Measurements from ENCODE around the gene SLC24A3.

Gene SLC24A3

GRCh38 chr20:19463597-19463996, 251.2 kb downstream of the SLC24A3 start:
- DNase-seq (ENCODE audit: low spot score) = no peak

GRCh38 chr20:19465536-19465935, 253.1 kb downstream of the SLC24A3 start:
- DNase-seq (ENCODE audit: low spot score) = no peak

- no peak for DNase-seq (ENCODE audit: low spot score)
These were observed 253.9 kb downstream of the SLC24A3 start for GRCh38 chr20:19466206-19466928.

GRCh38 chr20:19473216-19473921, 260.9 kb downstream of the SLC24A3 start:
- DNase-seq (ENCODE audit: low spot score) = no peak

GRCh38 chr20:19473922-19474286, 261.5 kb downstream of the SLC24A3 start:
- no peak for DNase-seq (ENCODE audit: low spot score)

GRCh38 chr20:19478320-19478895, 266.0 kb downstream of the SLC24A3 start:
- no peak for DNase-seq (ENCODE audit: low spot score)

- no peak for DNase-seq (ENCODE audit: low spot score)
These were observed 270.3 kb downstream of the SLC24A3 start for GRCh38 chr20:19482726-19483125.

GRCh38 chr20:19483309-19483708, 270.9 kb downstream of the SLC24A3 start:
- no peak for DNase-seq (ENCODE audit: low spot score)

GRCh38 chr20:19486446-19486845, 274.0 kb downstream of the SLC24A3 start:
- no peak for DNase-seq (ENCODE audit: low spot score)

GRCh38 chr20:19487420-19487819, 275.0 kb downstream of the SLC24A3 start:
- no peak for DNase-seq (ENCODE audit: low spot score)

- DNase-seq (ENCODE audit: low spot score) = no peak
These were observed 278.8 kb downstream of the SLC24A3 start for GRCh38 chr20:19491241-19491640.

GRCh38 chr20:19492116-19492515, 279.7 kb downstream of the SLC24A3 start:
- DNase-seq (ENCODE audit: low spot score) = no peak

GRCh38 chr20:19492687-19493336, 280.4 kb downstream of the SLC24A3 start:
- no peak for DNase-seq (ENCODE audit: low spot score)

GRCh38 chr20:19493794-19494495, 281.5 kb downstream of the SLC24A3 start:
- DNase-seq (ENCODE audit: low spot score) = no peak

- DNase-seq (ENCODE audit: low spot score) = no peak
These were observed 283.7 kb downstream of the SLC24A3 start for GRCh38 chr20:19495905-19496703.

- no peak for DNase-seq (ENCODE audit: low spot score)
These were observed 284.6 kb downstream of the SLC24A3 start for GRCh38 chr20:19497064-19497463.

- no peak for DNase-seq (ENCODE audit: low spot score)
These were observed 286.3 kb downstream of the SLC24A3 start for GRCh38 chr20:19498756-19499155.

- no peak for DNase-seq (ENCODE audit: low spot score)
These were observed 289.2 kb downstream of the SLC24A3 start for GRCh38 chr20:19501476-19502115.

GRCh38 chr20:19502169-19502568, 289.7 kb downstream of the SLC24A3 start:
- DNase-seq (ENCODE audit: low spot score) = no peak

- no peak for DNase-seq (ENCODE audit: low spot score)
These were observed 291.8 kb downstream of the SLC24A3 start for GRCh38 chr20:19504251-19504650.

GRCh38 chr20:19506021-19506420, 293.6 kb downstream of the SLC24A3 start:
- DNase-seq (ENCODE audit: low spot score) = no peak

Data from HuH-7.5 (cell line).